ACC112 (cell line): ENCODE results near the gene LORICRIN.
"Not testable (repeated sequence)": the region's sequence is repeated elsewhere in the genome, so short reads cannot be mapped to it uniquely, and the experiment has no call there.

Experiments used
- H2AFZ ChIP-seq: fragments of 200-600 bp; sonication (generic); one replicate; pipeline ENCODE4 v1.6.0; 2017; ENCODE audit warnings: antibody characterized with exemption, low read length; ENCODE audit not compliant: unreplicated experiment
- H3K27ac ChIP-seq: fragments of 200-600 bp; sonication (generic); 2 replicates; pipeline ENCODE4 v1.5.1; 2014; ENCODE audit warnings: low read depth, mild to moderate bottlenecking, antibody characterized with exemption, low read length, moderate library complexity
- H3K27me3 ChIP-seq: fragments of 200-600 bp; sonication (generic); 2 replicates; pipeline ENCODE4 v1.6.1; 2014; ENCODE audit warnings: mild to moderate bottlenecking, antibody characterized with exemption, low read length, moderate library complexity, mixed read lengths; ENCODE audit not compliant: insufficient read depth
- H3K36me3 ChIP-seq: fragments of 200-600 bp; sonication (generic); 2 replicates; pipeline ENCODE4 v1.6.1; 2016; ENCODE audit warnings: mild to moderate bottlenecking, antibody characterized with exemption, low read length, moderate library complexity, mixed read lengths; ENCODE audit not compliant: insufficient read depth
- H3K4me1 ChIP-seq: fragments of 200-600 bp; sonication (generic); one replicate; pipeline ENCODE4 v1.6.1; 2016; ENCODE audit warnings: low read length, mixed read lengths; ENCODE audit not compliant: insufficient read depth, unreplicated experiment, control insufficient read depth
- H3K4me3 ChIP-seq: fragments of 200-600 bp; sonication (generic); 2 replicates; pipeline ENCODE4 v1.5.1; 2014; ENCODE audit warnings: mild to moderate bottlenecking, low read depth, low read length
- H3K79me2 ChIP-seq: fragments of 200-600 bp; sonication (generic); one replicate; pipeline ENCODE4 v1.6.0; 2016; ENCODE audit warnings: low read length; ENCODE audit not compliant: control insufficient read depth, unreplicated experiment, insufficient read depth

The LORICRIN gene

GRCh38 chr1:153259387-153259786 is at the start of gene LORICRIN:
Gene LORICRIN (plus strand): TSS chr1:153259687. CDS start chr1:153260950, 1,263 bp downstream.
- Histone ChIP-seq H3K27ac (no peak within 1 kb of the TSS), H2AFZ (no peak within 1 kb of the TSS), H3K4me3 (no peak within 1 kb of the TSS), H3K27me3 (peaks cover 62% of the 10 kb centered on the region), H3K79me2 (no peaks in the 10 kb centered on the region), H3K4me1 (no peaks in the 10 kb centered on the region), H3K36me3 (no peaks in the 10 kb centered on the region)

GRCh38 chr1:153210206-153210605 is 49.3 kb upstream of the LORICRIN start:
- no peaks in the 10 kb centered on the region for H3K36me3 ChIP-seq
- H3K4me1 ChIP-seq, result no peaks in the 10 kb centered on the region
- no peak overlapping the region for H2AFZ ChIP-seq
- H3K27me3 ChIP-seq, result no peaks in the 10 kb centered on the region
- no peaks in the 10 kb centered on the region for H3K79me2 ChIP-seq
- H3K27ac ChIP-seq, result no peak overlapping the region
- no peak overlapping the region for H3K4me3 ChIP-seq

- Histone ChIP-seq H2AFZ (no peak overlapping the region), H3K79me2 (no peaks in the 10 kb centered on the region), H3K27ac (no peak overlapping the region), H3K4me1 (no peaks in the 10 kb centered on the region), H3K4me3 (no peak overlapping the region), H3K27me3 (no peaks in the 10 kb centered on the region), H3K36me3 (no peaks in the 10 kb centered on the region)
These were observed 47.3 kb upstream of the LORICRIN start for GRCh38 chr1:153212201-153212600.

GRCh38 chr1:153213519-153213918 is 46.0 kb upstream of the LORICRIN start:
- H3K4me3 ChIP-seq, result no peak overlapping the region
- H3K4me1 ChIP-seq, result no peaks in the 10 kb centered on the region
- no peaks in the 10 kb centered on the region for H3K27me3 ChIP-seq
- no peaks in the 10 kb centered on the region for H3K36me3 ChIP-seq
- H2AFZ ChIP-seq, result no peak overlapping the region
- H3K79me2 ChIP-seq, result no peaks in the 10 kb centered on the region
- no peak overlapping the region for H3K27ac ChIP-seq

- Histone ChIP-seq H3K27me3 (peaks cover 6% of the 10 kb centered on the region; the same call in 1 of the 2 replicates), H2AFZ (no peak within 1 kb of the TSS), H3K4me3 (no peak within 1 kb of the TSS), H3K27ac (no peak within 1 kb of the TSS), H3K79me2 (no peaks in the 10 kb centered on the region), H3K36me3 (no peaks in the 10 kb centered on the region), H3K4me1 (no peaks in the 10 kb centered on the region)
These were observed 42.3 kb upstream of the LORICRIN start, which contains the start of gene PRR9 for GRCh38 chr1:153217212-153217611. Gene PRR9 (plus strand): TSS chr1:153217584. CDS start chr1:153218145, 561 bp downstream.

GRCh38 chr1:153217744-153218416 is 41.6 kb upstream of the LORICRIN start:
- no peaks in the 10 kb centered on the region for H3K4me1 ChIP-seq

GRCh38 chr1:153220606-153221303 is 38.7 kb upstream of the LORICRIN start:
- no peak overlapping the region for H3K27ac ChIP-seq
- H3K79me2 ChIP-seq, result no peaks in the 10 kb centered on the region
- H3K4me3 ChIP-seq, result no peak overlapping the region
- peaks cover 25% of the 10 kb centered on the region for H3K27me3 ChIP-seq
- H2AFZ ChIP-seq, result no peak overlapping the region
- no peaks in the 10 kb centered on the region for H3K4me1 ChIP-seq
- H3K36me3 ChIP-seq, result no peaks in the 10 kb centered on the region

More at GRCh38 chr1:153217744-153218416, 41.6 kb upstream of the LORICRIN start:
- Histone ChIP-seq H3K79me2 (no peaks in the 10 kb centered on the region), H3K27me3 (peaks cover 6% of the 10 kb centered on the region; the same call in 1 of the 2 replicates), H2AFZ (no peak overlapping the region), H3K36me3 (no peaks in the 10 kb centered on the region), H3K4me3 (no peak overlapping the region), H3K27ac (no peak overlapping the region)

- not testable (repeated sequence) for H3K79me2 ChIP-seq, H3K27ac ChIP-seq, H3K36me3 ChIP-seq, H3K4me3 ChIP-seq, H3K4me1 ChIP-seq, H2AFZ ChIP-seq
- H3K27me3 ChIP-seq, result peaks cover 32% of the 10 kb centered on the region
These were observed 36.2 kb upstream of the LORICRIN start for GRCh38 chr1:153223040-153223891.

GRCh38 chr1:153227810-153228209 is 31.7 kb upstream of the LORICRIN start:
- H3K79me2 ChIP-seq, result no peaks in the 10 kb centered on the region
- no peaks in the 10 kb centered on the region for H3K4me1 ChIP-seq
- no peak overlapping the region for H2AFZ ChIP-seq
- no peaks in the 10 kb centered on the region for H3K36me3 ChIP-seq
- H3K4me3 ChIP-seq, result no peak overlapping the region
- H3K27ac ChIP-seq, result no peak overlapping the region
- H3K27me3 ChIP-seq, result peaks cover 39% of the 10 kb centered on the region

GRCh38 chr1:153228491-153228890 is 31.0 kb upstream of the LORICRIN start:
- no peaks in the 10 kb centered on the region for H3K79me2 ChIP-seq
- no peak overlapping the region for H3K27ac ChIP-seq
- no peaks in the 10 kb centered on the region for H3K36me3 ChIP-seq
- H2AFZ ChIP-seq, result no peak overlapping the region
- H3K4me1 ChIP-seq, result no peaks in the 10 kb centered on the region
- no peak overlapping the region for H3K4me3 ChIP-seq
- peaks cover 39% of the 10 kb centered on the region for H3K27me3 ChIP-seq
